Muscle of leg (tissue), 11 donors: Measurements from ENCODE around the gene AUH. TPM values are rescaled to one million over a fixed set of nuclear protein-coding genes. Genes with fewer than 3 reads are reported as not detected.

Experiments used
- DNase-seq: peaks from one replicate; pipeline ENCODE4 v3.0.0; 2013
- H3K27ac ChIP-seq: one replicate; pipeline ENCODE4 v1.5.1; 2013; ENCODE audit warnings: mild to moderate bottlenecking, low read length, control low read depth
- H3K27me3 ChIP-seq: one replicate; pipeline ENCODE4 v1.6.1; 2013; ENCODE audit warnings: low read length; ENCODE audit not compliant: control insufficient read depth, insufficient read depth
- H3K36me3 ChIP-seq: one replicate; pipeline ENCODE4 v1.6.1; 2013; ENCODE audit warnings: low read length; ENCODE audit not compliant: control insufficient read depth, insufficient read depth
- H3K4me1 ChIP-seq: one replicate; pipeline ENCODE4 v1.6.1; 2013; ENCODE audit warnings: low read length; ENCODE audit not compliant: control insufficient read depth, insufficient read depth
- H3K4me3 ChIP-seq: one replicate; pipeline ENCODE4 v1.5.1; 2013; ENCODE audit warnings: low read length, control low read depth
- H3K9me3 ChIP-seq: replicated peaks from 2 replicates; pipeline ENCODE4 v1.6.1; 2013; ENCODE audit warnings: low read depth, low read length; ENCODE audit not compliant: control insufficient read depth
- WGBS: methylation state at CpG from one replicate; pipeline ENCODE4 v1.1.5; 2013; ENCODE audit warnings: missing lambda C conversion rate; ENCODE audit not compliant: insufficient coverage; 5-methylcytosine and 5-hydroxymethylcytosine counted together
- polyA plus RNA-seq, 8 donors: library from polyadenylated mRNA; unstranded; fragments of 120-200 nt; gene quantifications; one replicate each; pipeline versions ENCODE4 v1.2.1 to v1.2.3, GENCODE V29; 2013; ENCODE audit warnings: inconsistent platforms in 1 of 8, low replicate concordance in 1 of 8; ENCODE audit not compliant: insufficient read length in 8 of 8, insufficient read depth in 1 of 8
- total RNA-seq: library from RNA; stranded (reverse); fragments of 120-200 nt; gene quantifications from one replicate; pipeline ENCODE4 v1.2.4, GENCODE V29; 2013

AUH gene
- total and polyA plus RNA-seq, 9 donors: 9.5 to 16.0 (median 12.7) TPM

GRCh38 chr9:91187965-91188344 is 173.8 kb downstream of the AUH start:
- Histone ChIP-seq H3K36me3 (no peaks in the 10 kb centered on the region), H3K4me3 (no peak overlapping the region), H3K27ac (peak overlapping the region; percentile 35), H3K9me3 (no peaks in the 10 kb centered on the region), H3K27me3 (no peaks in the 10 kb centered on the region), H3K4me1 (peaks cover 37% of the 10 kb centered on the region)
- DNase-seq: no peak
- no CpG with 5 or more reads among the region's 2 CpGs for WGBS

- Histone ChIP-seq H3K4me3 (no peak overlapping the region), H3K27ac (peak overlapping the region; percentile 35), H3K36me3 (no peaks in the 10 kb centered on the region), H3K27me3 (no peaks in the 10 kb centered on the region), H3K4me1 (peaks cover 32% of the 10 kb centered on the region), H3K9me3 (no peaks in the 10 kb centered on the region)
- 80% methylated on average over 5 of the region's 11 CpGs for WGBS
- DNase-seq: no peak
Observed at GRCh38 chr9:91187311-91187964, 174.3 kb downstream of the AUH start.

- Histone ChIP-seq H3K27ac (no peak overlapping the region), H3K4me1 (peaks cover 24% of the 10 kb centered on the region), H3K9me3 (no peaks in the 10 kb centered on the region), H3K27me3 (no peaks in the 10 kb centered on the region), H3K36me3 (no peaks in the 10 kb centered on the region), H3K4me3 (no peak overlapping the region)
- no peak for DNase-seq
- 60% methylated on average over 1 of the region's 2 CpGs for WGBS
Observed at GRCh38 chr9:91186632-91187108, 175.0 kb downstream of the AUH start.

GRCh38 chr9:91185193-91185886 is 176.4 kb downstream of the AUH start:
- H3K9me3 ChIP-seq: no peaks in the 10 kb centered on the region
- no peaks in the 10 kb centered on the region for H3K36me3 ChIP-seq
- peaks cover 13% of the 10 kb centered on the region for H3K4me1 ChIP-seq
- WGBS: 74% methylated on average over 3 of the region's 10 CpGs
- no peak overlapping the region for H3K4me3 ChIP-seq
- H3K27me3 ChIP-seq: no peaks in the 10 kb centered on the region
- H3K27ac ChIP-seq: no peak overlapping the region
- no peak for DNase-seq

- Histone ChIP-seq H3K27ac (no peak overlapping the region), H3K4me3 (no peak overlapping the region), H3K36me3 (no peaks in the 10 kb centered on the region), H3K9me3 (no peaks in the 10 kb centered on the region), H3K4me1 (peaks cover 13% of the 10 kb centered on the region), H3K27me3 (no peaks in the 10 kb centered on the region)
- DNase-seq: no peak
- WGBS: 60% methylated on average over 1 of the region's 12 CpGs
Observed at GRCh38 chr9:91182429-91183225, 179.1 kb downstream of the AUH start.

- no peak overlapping the region for H3K4me3 ChIP-seq
- 88% methylated on average over 5 of the region's 8 CpGs for WGBS
- no peak for DNase-seq
- H3K36me3 ChIP-seq: no peaks in the 10 kb centered on the region
- no peaks in the 10 kb centered on the region for H3K27me3 ChIP-seq
- H3K9me3 ChIP-seq: no peaks in the 10 kb centered on the region
- H3K4me1 ChIP-seq: peaks cover 2% of the 10 kb centered on the region
- no peak overlapping the region for H3K27ac ChIP-seq
Observed at GRCh38 chr9:91181541-91181940, 180.2 kb downstream of the AUH start.

- no peak overlapping the region for H3K4me3 ChIP-seq
- WGBS: no CpG with 5 or more reads among the region's 3 CpGs
- no peaks in the 10 kb centered on the region for H3K27me3 ChIP-seq
- H3K4me1 ChIP-seq: no peaks in the 10 kb centered on the region
- H3K27ac ChIP-seq: no peak overlapping the region
- no peak for DNase-seq
- H3K36me3 ChIP-seq: no peaks in the 10 kb centered on the region
- no peaks in the 10 kb centered on the region for H3K9me3 ChIP-seq
Observed at GRCh38 chr9:91180930-91181268, 180.8 kb downstream of the AUH start.

- no peak for DNase-seq
- Histone ChIP-seq H3K9me3 (no peaks in the 10 kb centered on the region), H3K27me3 (no peaks in the 10 kb centered on the region), H3K27ac (no peak overlapping the region), H3K36me3 (no peaks in the 10 kb centered on the region), H3K4me3 (no peak overlapping the region), H3K4me1 (no peaks in the 10 kb centered on the region)
- 87% methylated on average over 16 of the region's 16 CpGs for WGBS
Observed at GRCh38 chr9:91180240-91180929, 181.3 kb downstream of the AUH start.

- no peaks in the 10 kb centered on the region for H3K27me3 ChIP-seq
- DNase-seq: no peak
- no peak overlapping the region for H3K27ac ChIP-seq
- H3K36me3 ChIP-seq: no peaks in the 10 kb centered on the region
- no peaks in the 10 kb centered on the region for H3K4me1 ChIP-seq
- no peak overlapping the region for H3K4me3 ChIP-seq
- no peaks in the 10 kb centered on the region for H3K9me3 ChIP-seq
- 77% methylated on average over 19 of the region's 23 CpGs for WGBS
Observed at GRCh38 chr9:91179237-91180138, 182.2 kb downstream of the AUH start.
